IMR-90 (cell line): ENCODE measurements around the gene RALGAPA2.

Experiments
- BHLHE40 ChIP-seq: fragments of 150-350 bp; IDR thresholded peaks from 2 replicates; pipeline ENCODE4 v1.6.1; 2016; ENCODE audit warnings: mild to moderate bottlenecking, low read depth, low read length
- CEBPB ChIP-seq: IDR thresholded peaks from 2 replicates; pipeline ENCODE4 v1.6.1; 2012; ENCODE audit warnings: low read depth, low read length, improper control_type of control experiment
- CTCF ChIP-seq: conservative IDR thresholded peaks from 2 replicates; pipeline ENCODE4 v1.5.1; 2012; ENCODE audit warnings: mild to moderate bottlenecking, low read depth, low read length, improper control_type of control experiment
- FOS ChIP-seq: fragments of 150-350 bp; IDR thresholded peaks from 2 replicates; pipeline ENCODE4 v1.6.1; 2016; ENCODE audit warnings: low read depth, low read length
- MAFK ChIP-seq: IDR thresholded peaks from 2 replicates; pipeline ENCODE4 v1.6.1; 2012; ENCODE audit warnings: low read depth, low read length, improper control_type of control experiment
- MAZ ChIP-seq: IDR thresholded peaks from 2 replicates; pipeline ENCODE4 v1.6.1; 2012; ENCODE audit warnings: low read depth, mild to moderate bottlenecking, low read length, improper control_type of control experiment, moderate library complexity, borderline replicate concordance
- MXI1 ChIP-seq: IDR thresholded peaks from 2 replicates; pipeline ENCODE4 v1.6.1; 2012; ENCODE audit warnings: low read depth, mild to moderate bottlenecking, low read length, moderate library complexity, borderline replicate concordance
- NFE2L2 ChIP-seq: fragments of 150-350 bp; IDR thresholded peaks from 2 replicates; pipeline ENCODE4 v1.6.1; 2016; ENCODE audit warnings: low read depth, mild to moderate bottlenecking, low read length
- POLR2A ChIP-seq: IDR thresholded peaks from 2 replicates; pipeline ENCODE4 v1.6.1; 2012; ENCODE audit warnings: mild to moderate bottlenecking, low read depth, low read length
- RAD21 ChIP-seq: IDR thresholded peaks from 2 replicates; pipeline ENCODE4 v1.6.1; 2012; ENCODE audit warnings: low read length, improper control_type of control experiment
- RFX5 ChIP-seq: IDR thresholded peaks from 2 replicates; pipeline ENCODE4 v1.8.0; 2012; ENCODE audit warnings: low read depth, mild to moderate bottlenecking, low read length, moderate library complexity
- SMC3 ChIP-seq: fragments of 150-350 bp; IDR thresholded peaks from 2 replicates; pipeline ENCODE4 v1.6.1; 2016; ENCODE audit warnings: low read depth, mild to moderate bottlenecking, antibody characterized with exemption, low read length, moderate library complexity
- USF2 ChIP-seq: fragments of 150-350 bp; IDR thresholded peaks from 2 replicates; pipeline ENCODE4 v1.6.1; 2017; ENCODE audit warnings: mild to moderate bottlenecking, antibody characterized with exemption, low read length, low read depth

- TF ChIP-seq CTCF = no peak
- no peak for TF ChIP-seq RAD21
- no peak for TF ChIP-seq POLR2A
- no peak for TF ChIP-seq CEBPB
- TF ChIP-seq NFE2L2 = no peak
- TF ChIP-seq SMC3 = no peak
- no peak for TF ChIP-seq MAFK
- no peak for TF ChIP-seq FOS
- no peak for TF ChIP-seq BHLHE40
- TF ChIP-seq USF2 = no peak
- TF ChIP-seq MXI1 = no peak
- TF ChIP-seq RFX5 = no peak
- no peak for TF ChIP-seq MAZ
These were observed 277.0 kb downstream of the RALGAPA2 start for GRCh38 chr20:20435453-20435852.
